HG03045 (cell line): ENCODE data around the gene PRKAB1.
"Not testable (repeated sequence)": the region's sequence is repeated elsewhere in the genome, so short reads cannot be mapped to it uniquely, and the experiment has no call there.

ENCODE experiments used
- ATAC-seq: cut with Tn5 transposase; IDR thresholded peaks from one replicate; pipeline ENCODE4 v1.9.1; 2021; ENCODE audit warnings: mild to moderate bottlenecking, moderate library complexity; ENCODE audit not compliant: unreplicated experiment

Gene PRKAB1

GRCh38 chr12:119667577-119668323, at the start of gene PRKAB1:
Gene PRKAB1, plus strand, starts transcription at chr12:119668133. Its CDS starts 112 bp downstream, at chr12:119668245.
- peak; percentile 96 for ATAC-seq

GRCh38 chr12:119618328-119618896, 49.5 kb upstream of the PRKAB1 start:
- not testable (repeated sequence) for ATAC-seq

- no peak for ATAC-seq
Observed at GRCh38 chr12:119620490-119620889, 47.4 kb upstream of the PRKAB1 start.

- ATAC-seq = no peak
Observed at GRCh38 chr12:119621878-119622277, 46.1 kb upstream of the PRKAB1 start.

- no peak for ATAC-seq
Observed at GRCh38 chr12:119624966-119625365, 43.0 kb upstream of the PRKAB1 start.

- ATAC-seq = no peak
Observed at GRCh38 chr12:119627019-119627643, 40.8 kb upstream of the PRKAB1 start.

GRCh38 chr12:119627686-119628085, 40.2 kb upstream of the PRKAB1 start:
- no peak for ATAC-seq

GRCh38 chr12:119630223-119630780, 37.6 kb upstream of the PRKAB1 start:
- no peak for ATAC-seq

GRCh38 chr12:119630962-119631550, 36.9 kb upstream of the PRKAB1 start:
- no peak for ATAC-seq

- ATAC-seq = no peak
Observed at GRCh38 chr12:119631930-119632678, 35.8 kb upstream of the PRKAB1 start.

- ATAC-seq = no peak
Observed at GRCh38 chr12:119634743-119635142, 33.2 kb upstream of the PRKAB1 start.

- ATAC-seq = no peak
Observed at GRCh38 chr12:119642986-119643385, 24.9 kb upstream of the PRKAB1 start.

- no peak for ATAC-seq
Observed at GRCh38 chr12:119644930-119645329, 23.0 kb upstream of the PRKAB1 start.

- ATAC-seq = no peak
Observed at GRCh38 chr12:119645535-119646059, 22.3 kb upstream of the PRKAB1 start.

GRCh38 chr12:119649202-119649808, 18.6 kb upstream of the PRKAB1 start:
- ATAC-seq = no peak

- no peak for ATAC-seq
Observed at GRCh38 chr12:119652665-119653064, 15.3 kb upstream of the PRKAB1 start.

GRCh38 chr12:119657001-119657400, 10.9 kb upstream of the PRKAB1 start:
- not testable (repeated sequence) for ATAC-seq

- ATAC-seq = not testable (repeated sequence)
Observed at GRCh38 chr12:119658166-119658565, 9.8 kb upstream of the PRKAB1 start.

GRCh38 chr12:119659289-119659897, 8.5 kb upstream of the PRKAB1 start:
- ATAC-seq = no peak

- no peak for ATAC-seq
Observed at GRCh38 chr12:119660076-119660475, 7.9 kb upstream of the PRKAB1 start.
